Activated CD4-positive, alpha-beta T cell treated with anti-CD3 and anti-CD28 coated beads, Interleukin-2, amount 50 U/mL, for 48 hours (primary cell): ENCODE data around the gene EID1.

Experiments
- DNase-seq, 2 experiments: peaks; one replicate each; pipeline ENCODE4 v3.0.0-alpha.2; 2020

The EID1 gene

DNA sequence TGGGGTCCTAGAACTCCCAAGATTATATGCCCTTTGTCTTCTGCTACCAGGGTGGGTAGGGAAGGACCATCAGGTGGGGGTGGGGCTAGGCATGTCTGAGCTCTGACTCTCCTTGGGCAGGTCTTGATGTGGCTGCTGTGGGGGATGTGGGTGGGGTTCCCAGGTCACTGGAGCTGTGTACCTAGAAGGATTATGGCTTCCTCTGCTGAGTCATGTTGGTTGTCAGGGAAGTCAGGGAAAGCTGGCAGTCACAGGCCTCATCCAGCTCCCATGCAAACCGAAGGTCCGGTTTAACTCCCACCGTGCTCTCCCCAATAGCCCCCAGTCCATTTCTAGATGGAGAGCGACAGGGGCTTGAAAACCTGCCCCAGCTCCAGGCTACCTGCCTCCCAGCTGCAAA lies 35.2 kb downstream of the EID1 start:
- no peak for DNase-seq

DNA sequence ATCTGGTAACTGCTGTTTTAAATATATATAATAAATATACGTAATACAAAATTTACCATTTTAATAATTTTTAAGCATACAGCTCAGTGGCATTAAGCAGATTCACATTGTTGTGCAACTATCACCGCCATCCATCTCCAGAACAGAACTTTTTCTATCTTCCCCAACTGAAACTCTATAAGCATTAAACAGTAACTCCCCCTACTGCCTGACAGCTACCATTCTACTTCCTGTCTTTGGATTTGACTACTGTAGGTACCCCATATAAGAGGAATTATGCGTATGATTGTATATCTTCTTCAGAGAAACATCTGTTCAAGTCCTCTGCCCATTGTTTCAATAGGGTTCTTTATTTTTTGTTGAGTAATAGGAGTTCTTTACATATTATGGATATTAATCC lies 36.8 kb downstream of the EID1 start:
- DNase-seq: no peak

DNA sequence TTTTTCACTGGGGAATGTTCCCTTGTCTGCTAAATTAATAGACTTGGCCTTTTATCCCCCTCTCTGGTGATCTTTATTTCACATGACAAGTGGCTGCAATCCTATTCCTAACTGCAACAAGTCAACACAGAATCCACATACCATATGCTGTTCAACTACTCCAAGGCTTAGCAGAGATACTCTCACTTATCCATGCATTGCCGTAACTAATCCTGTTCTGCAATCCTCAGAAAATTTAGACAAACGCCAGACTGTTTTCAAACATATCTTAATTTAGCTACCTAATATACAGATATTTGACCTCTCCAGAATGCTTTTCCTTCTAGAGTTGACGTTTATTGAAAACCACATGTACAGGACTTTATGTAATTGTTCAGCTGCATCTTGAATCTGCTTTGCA lies 37.9 kb downstream of the EID1 start:
- DNase-seq: no peak

DNA sequence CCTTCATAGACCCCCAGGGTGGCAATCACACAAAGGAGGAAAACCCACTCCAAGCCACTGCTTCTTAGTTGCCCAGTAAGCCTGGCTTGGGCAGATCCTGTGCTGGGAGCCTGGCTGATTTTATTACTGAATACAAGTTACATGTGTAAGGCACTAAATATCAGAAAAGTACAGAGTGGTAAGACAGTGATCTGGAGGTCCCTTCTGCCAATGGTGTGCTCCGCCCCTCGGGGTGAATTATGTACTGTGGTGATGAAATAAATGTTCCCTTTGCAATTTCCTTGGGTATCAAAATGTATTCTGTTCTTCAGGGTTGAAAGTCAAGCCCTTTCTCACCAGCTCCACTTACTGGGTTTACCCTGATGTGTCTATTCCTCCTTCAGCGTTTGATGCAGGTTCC lies 38.8 kb downstream of the EID1 start:
- no peak for DNase-seq

DNA sequence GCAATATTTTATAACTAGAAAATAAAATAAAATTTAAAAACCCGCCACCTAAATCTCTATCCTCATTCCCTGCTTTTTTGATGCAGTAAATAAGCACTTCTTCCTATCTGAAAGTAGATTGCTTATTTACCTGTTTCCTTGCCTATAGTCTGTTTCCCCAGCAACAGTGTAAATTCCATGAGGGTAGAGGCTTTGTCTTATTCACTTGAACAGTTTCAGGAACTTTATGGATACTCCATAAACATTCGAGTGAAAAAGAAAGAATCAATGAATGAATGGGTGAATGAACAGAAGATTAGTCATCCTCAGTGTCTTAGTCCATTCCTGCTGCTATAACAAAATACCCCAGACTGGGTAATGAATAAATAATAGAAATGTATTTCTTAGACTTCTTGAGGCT lies 44.1 kb downstream of the EID1 start:
- no peak for DNase-seq

DNA sequence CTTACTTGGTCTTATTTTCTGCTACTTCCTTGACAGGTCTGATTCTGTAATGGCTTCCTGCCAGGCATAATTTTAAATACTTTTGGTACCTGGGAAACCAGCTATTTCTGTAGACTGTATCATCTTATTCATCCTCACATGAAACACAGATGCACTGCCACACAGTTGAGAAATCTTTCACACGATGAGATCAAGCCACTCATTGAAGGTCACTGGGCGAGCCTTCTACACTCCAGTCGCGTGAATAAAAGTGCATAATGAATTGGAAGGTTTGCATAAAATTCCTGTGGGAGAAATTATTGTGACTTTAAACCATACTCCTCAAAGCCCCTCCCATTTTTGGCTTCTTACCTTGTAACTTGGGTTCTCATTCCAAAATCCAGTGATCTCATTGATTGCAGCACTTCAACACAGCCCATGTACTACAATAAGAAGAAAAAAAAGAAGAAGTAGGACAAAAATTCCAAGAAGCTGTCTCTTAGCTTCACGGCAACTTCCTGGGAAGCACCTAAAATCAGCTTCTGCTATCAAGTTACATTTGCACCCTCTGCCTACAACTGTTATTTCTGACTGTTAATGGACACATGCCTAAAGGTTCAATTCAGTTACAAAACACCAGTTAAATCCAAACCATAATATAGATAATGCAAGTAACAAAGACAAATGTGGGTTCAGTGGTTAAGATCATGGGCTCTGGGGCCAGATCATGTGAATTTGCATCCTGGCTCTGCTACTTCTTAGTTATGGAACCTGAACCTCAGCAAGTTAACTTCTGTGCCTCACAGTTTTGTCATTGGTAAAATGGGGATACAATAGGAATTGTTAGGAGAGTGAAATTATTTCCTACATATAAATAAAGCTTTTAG lies 46.8 kb downstream of the EID1 start:
- DNase-seq: no peak

DNA sequence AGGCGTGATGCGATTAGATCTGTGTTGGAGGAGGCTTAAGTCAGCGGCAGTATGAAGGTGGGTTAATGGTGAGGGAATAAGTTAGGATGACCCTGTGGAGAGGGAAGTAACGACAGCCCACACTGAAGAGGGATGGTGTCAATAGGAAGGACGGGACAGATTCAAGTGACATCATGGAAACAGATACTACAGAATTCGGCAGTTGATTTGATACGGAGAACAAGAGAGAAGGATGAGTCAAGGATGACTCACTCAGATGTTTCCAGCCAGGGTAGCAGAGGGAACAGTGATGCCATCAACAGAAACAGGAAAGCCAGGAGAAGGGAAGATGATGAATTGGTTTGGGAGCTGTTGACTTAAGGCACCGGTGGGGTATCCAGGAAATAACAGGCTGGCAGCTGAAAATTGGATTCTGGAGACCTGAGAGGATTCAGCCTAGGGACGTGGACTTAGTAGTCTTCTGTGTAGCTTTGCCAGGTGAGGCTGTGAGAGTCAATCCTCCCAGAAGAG lies 47.8 kb downstream of the EID1 start:
- DNase-seq: peak; percentile 13 to 22

DNA sequence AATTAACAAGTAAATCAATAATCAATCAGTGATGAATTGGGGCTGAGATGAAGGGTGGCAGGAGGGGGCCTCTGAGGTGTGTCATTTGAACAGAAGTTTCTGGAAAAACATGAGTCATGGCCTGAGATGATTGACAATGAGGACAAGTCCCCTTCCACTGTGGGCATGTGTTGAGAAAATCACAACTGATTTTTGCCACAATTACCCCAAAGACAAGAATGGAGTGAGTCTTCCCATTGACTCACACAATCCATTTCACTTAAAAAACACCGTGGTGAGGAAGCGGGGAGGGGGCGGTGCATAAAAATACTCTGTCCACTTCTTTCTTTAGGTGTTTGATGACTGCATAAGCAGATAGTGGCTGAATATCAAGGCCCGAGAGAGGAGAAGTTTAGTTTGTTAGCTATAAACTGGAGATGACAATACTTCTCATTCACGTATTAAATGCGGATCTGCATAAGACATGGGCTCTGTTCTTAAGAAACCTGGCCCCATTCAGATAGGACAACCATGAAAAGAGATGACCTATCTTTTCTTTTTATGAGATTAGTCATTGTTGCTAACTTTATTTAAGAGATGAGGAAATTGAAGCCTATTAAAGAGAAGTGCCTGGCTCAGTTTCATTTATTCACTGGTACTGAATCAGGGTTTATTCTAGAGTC lies 51.1 kb downstream of the EID1 start:
- peak; percentile 59 to 72 for DNase-seq

DNA sequence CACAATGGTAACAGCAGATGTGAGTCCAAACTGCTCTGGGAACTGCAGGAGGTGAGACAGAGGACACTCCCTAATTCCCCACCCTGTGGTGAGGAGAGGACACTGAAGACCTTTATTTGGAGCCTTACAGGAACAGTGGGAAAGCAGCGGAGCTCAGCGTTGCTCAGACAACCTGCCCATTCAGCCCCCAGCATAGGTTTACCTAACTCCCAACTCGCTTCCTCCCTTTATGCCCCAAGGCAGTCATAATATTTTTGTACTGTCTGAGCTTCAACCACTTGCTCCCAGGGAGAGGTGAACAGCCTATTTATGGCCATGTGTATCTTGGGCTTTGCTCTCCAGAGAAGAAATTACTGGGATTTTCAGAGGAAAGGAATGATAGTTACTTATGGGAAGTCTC lies 51.7 kb downstream of the EID1 start:
- DNase-seq: no peak
